Kidney (tissue), 14 donors: Measurements from ENCODE around the gene C1orf198. TPM values are rescaled to one million over a fixed set of nuclear protein-coding genes. Genes with fewer than 3 reads are reported as not detected.

Experiments used
- DNase-seq, 5 donors: peaks; one replicate each; pipeline ENCODE4 v3.0.0-alpha.2; 2013 to 2020
- FAIRE-seq: peaks from 2 replicates; lab custom pipeline; 2012; peaks lifted over from hg19 to GRCh38; lab: Jason Lieb, UNC
- H3K27ac ChIP-seq, 2 donors: one replicate each; pipeline ENCODE4 v1.7.0; 2013; ENCODE audit warnings: low read depth in 2 of 2, low read length in 2 of 2, inconsistent platforms in 1 of 2
- H3K27me3 ChIP-seq: one replicate; pipeline ENCODE4 v1.7.1; 2013; ENCODE audit warnings: low read length, inconsistent platforms; ENCODE audit not compliant: control insufficient read depth, insufficient read depth
- H3K36me3 ChIP-seq, 3 donors: one replicate each; pipeline versions ENCODE4 v1.7.0 to v1.7.1; 2013; ENCODE audit warnings: low read length in 3 of 3, control low read depth in 1 of 3, inconsistent platforms in 1 of 3; ENCODE audit not compliant: insufficient read depth in 3 of 3, control insufficient read depth in 2 of 3
- H3K4me1 ChIP-seq, 3 donors: one replicate each; pipeline versions ENCODE4 v1.7.0 to v1.7.1; 2013; ENCODE audit warnings: low read length in 3 of 3, inconsistent platforms in 1 of 3, low read depth in 1 of 3; ENCODE audit not compliant: control insufficient read depth in 2 of 3, insufficient read depth in 2 of 3
- H3K4me3 ChIP-seq, 3 donors: one replicate each; pipeline versions ENCODE4 v1.7.0 to v1.8.1; 2013; ENCODE audit warnings: low read length in 3 of 3, control low read depth in 1 of 3, inconsistent platforms in 1 of 3
- H3K9ac ChIP-seq, 3 donors: one replicate each; pipeline versions ENCODE4 v1.7.0 to v1.7.1; 2013; ENCODE audit warnings: low read length in 3 of 3, control low read depth in 1 of 3, inconsistent platforms in 1 of 3
- H3K9me3 ChIP-seq, 3 donors: one replicate each; pipeline versions ENCODE4 v1.7.0 to v1.7.1; 2013; ENCODE audit warnings: low read length in 3 of 3, control low read depth in 1 of 3, inconsistent platforms in 1 of 3; ENCODE audit not compliant: control insufficient read depth in 2 of 3, insufficient read depth in 1 of 3
- CTCF ChIP-seq: IDR thresholded peaks from 3 replicates; pipeline ENCODE4 v1.5.1; 2012; ENCODE audit warnings: mild to moderate bottlenecking, moderate library complexity, borderline replicate concordance; ENCODE audit not compliant: insufficient read depth; ENCODE audit errors: extremely low read depth
- intact Hi-C: fragments of 100-400 bp; cut with DNase I; formaldehyde crosslinking; loops from one replicate; pipeline ENCODE4 v1.11.1; 2022
- polyA plus RNA-seq: library from polyadenylated mRNA; stranded (reverse); fragments of 350-450 nt; fragmentation: Illumina TruSeq; extraction: RNeasy Lipid Tissue Mini Kit (QIAGEN cat#74804); gene quantifications from one replicate; pipeline ENCODE4 v1.2.3, GENCODE V29; 2014; ENCODE audit warnings: low read depth, low replicate concordance; ENCODE audit not compliant: insufficient read depth
- total RNA-seq: library from RNA; stranded (reverse); fragmentation: NEBNext Ultra II Directional; extraction: Animal tissue kit (Norgen Biotek cat#: 25700); gene quantifications from one replicate; pipeline ENCODE4 v1.2.1, GENCODE V29; 2021
- donor health status: control.
- donor health status: control.
- donor health status: control.
- donor health status: control.
- donor health status: control.
- donor health status: DM: yes; HTN: yes; CAD: no.
- donor health status: Normal renal cell carcinoma (clear cell type).

Gene C1orf198
- total and polyA plus RNA-seq, 2 donors from 2014 or later, result 15.4 to 45.3 TPM

GRCh38 chr1:230827801-230828200, 40.5 kb downstream of the C1orf198 start:
- Histone ChIP-seq H3K4me3 (no peak overlapping the region), H3K9me3 (no peaks in the 10 kb centered on the region), H3K9ac (no peak overlapping the region), H3K27ac (no peak overlapping the region), H3K27me3 (no peaks in the 10 kb centered on the region), H3K36me3 (no peaks in the 10 kb centered on the region), H3K4me1 (peaks cover 0 to 4% (median 0%) of the 10 kb centered on the region in 3 donors)
- intact Hi-C loops, result no loop called here
- DNase-seq, result peak in 1 of 5 donors; percentile 84
- no peak for FAIRE-seq
- no peak for TF ChIP-seq CTCF

DNA sequence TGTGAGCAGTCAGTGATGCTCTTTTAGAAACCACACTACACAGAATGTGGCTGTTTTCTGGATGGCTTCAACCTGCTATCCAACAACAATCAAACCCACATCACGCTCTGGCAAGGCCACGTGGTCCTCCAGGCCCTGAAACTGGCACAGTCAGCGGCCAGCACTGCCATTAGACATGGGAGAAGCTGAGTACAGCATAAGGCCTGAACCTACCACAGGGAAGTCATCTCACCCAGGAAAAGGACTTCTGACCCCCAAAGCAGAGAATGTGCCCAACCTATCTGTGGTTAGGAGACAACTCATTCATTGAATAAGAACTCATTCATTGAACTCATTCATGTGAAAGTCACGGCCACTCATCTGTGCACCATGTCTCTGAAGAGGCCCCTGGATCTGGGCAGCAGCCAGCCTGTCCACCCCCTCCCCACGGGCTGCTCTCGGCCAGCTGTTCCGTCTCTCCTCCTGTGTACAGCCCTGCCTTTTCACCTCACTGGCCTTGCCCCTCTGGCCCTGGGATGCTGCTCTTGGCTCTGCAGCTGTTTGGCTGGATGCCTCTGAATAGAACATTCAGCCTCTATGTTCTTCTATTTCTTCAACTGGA, 41.1 kb downstream of the C1orf198 start:
- no peak overlapping the region for H3K4me3 ChIP-seq
- H3K36me3 ChIP-seq, result no peaks in the 10 kb centered on the region
- FAIRE-seq (no peak), DNase-seq (peak; percentile 50 to 92 (median 64))
- H3K27me3 ChIP-seq, result no peaks in the 10 kb centered on the region
- TF ChIP-seq CTCF, result no peak
- intact Hi-C loops, result no loop called here
- no peaks in the 10 kb centered on the region for H3K9me3 ChIP-seq
- H3K27ac ChIP-seq, result no peak overlapping the region
- no peak overlapping the region for H3K9ac ChIP-seq
- peaks cover 0 to 4% (median 0%) of the 10 kb centered on the region in 3 donors for H3K4me1 ChIP-seq

GRCh38 chr1:230826166-230826875, 42.0 kb downstream of the C1orf198 start:
- Histone ChIP-seq H3K9ac (no peak overlapping the region), H3K9me3 (no peaks in the 10 kb centered on the region), H3K27me3 (no peaks in the 10 kb centered on the region), H3K36me3 (no peaks in the 10 kb centered on the region), H3K27ac (no peak overlapping the region), H3K4me3 (no peak overlapping the region), H3K4me1 (peaks cover 0 to 4% (median 0%) of the 10 kb centered on the region in 3 donors)
- intact Hi-C loops, result no loop called here
- no peak for FAIRE-seq
- DNase-seq, result no peak
- TF ChIP-seq CTCF, result no peak
